Heart right ventricle (tissue), 16 donors: Measurements from ENCODE around the gene MYOD1. TPM values are rescaled to one million over a fixed set of nuclear protein-coding genes. Genes with fewer than 3 reads are reported as not detected.

Experiments
- ATAC-seq, 8 donors: fragments of 200-7000 bp; cut with Tn5 transposase; one replicate each; pipeline ENCODE4 v1.9.1; 2020; ENCODE audit warnings: mild to moderate bottlenecking in 8 of 8, moderate library complexity in 8 of 8, moderate number of reproducible peaks in 1 of 8
- DNase-seq, 2 donors: peaks; one replicate each; pipeline ENCODE4 v3.0.0-alpha.2; 2020
- H3K27ac ChIP-seq, 10 donors: fragments of 200-600 bp; sonication (generic) in 2 of 10; one replicate each; pipeline versions ENCODE4 v1.5.0 to v1.8.0; 2020 to 2022; ENCODE audit warnings: mild to moderate bottlenecking in 3 of 10
- H3K27me3 ChIP-seq, 7 donors: fragments of 200-600 bp; one replicate each; pipeline ENCODE4 v1.8.0; 2021 to 2022; ENCODE audit warnings: mild to moderate bottlenecking in 2 of 7
- H3K36me3 ChIP-seq, 9 donors: fragments of 200-600 bp; sonication (generic) in 1 of 9; one replicate each; pipeline versions ENCODE4 v1.5.0 to v1.8.0; 2020 to 2022; ENCODE audit warnings: mild to moderate bottlenecking in 2 of 9
- H3K4me1 ChIP-seq, 9 donors: fragments of 200-600 bp; sonication (generic) in 1 of 9; one replicate each; pipeline versions ENCODE4 v1.5.0 to v1.8.0; 2020 to 2022; ENCODE audit warnings: mild to moderate bottlenecking in 4 of 9
- H3K4me3 ChIP-seq, 10 donors: fragments of 200-600 bp; sonication (generic) in 2 of 10; one replicate each; pipeline versions ENCODE4 v1.5.0 to v1.8.0; 2020 to 2022; ENCODE audit warnings: mild to moderate bottlenecking in 7 of 10, moderate library complexity in 2 of 10
- H3K9me3 ChIP-seq, 11 donors: fragments of 200-600 bp in 10 of 11; sonication (generic) in 2 of 11; one replicate each; pipeline versions ENCODE4 v1.5.0 to v1.8.0; 2013 to 2022; ENCODE audit warnings: mild to moderate bottlenecking in 2 of 11, control low read depth in 1 of 11, moderate library complexity in 1 of 11
- CTCF ChIP-seq, 9 donors: fragments of 200-600 bp; sonication (generic) in 2 of 9; IDR thresholded peaks; one replicate each; pipeline versions ENCODE4 v1.5.0 to v1.8.0; 2021 to 2022; ENCODE audit warnings: antibody characterized with exemption in 9 of 9, mild to moderate bottlenecking in 5 of 9, moderate library complexity in 1 of 9
- WGBS, 2 donors: extraction: QIAGEN DNeasy Blood & Tissue Kit; methylation state at CpG; one replicate each; pipeline ENCODE4 v1.1.7; 2013; ENCODE audit warnings: inconsistent platforms in 1 of 2; 5-methylcytosine and 5-hydroxymethylcytosine counted together
- intact Hi-C, 10 donors: fragments of 100-400 bp; cut with DNase I; formaldehyde crosslinking; loops; one replicate each; pipeline versions ENCODE4 v1.11.1 to v1.14.2; 2022
- polyA plus RNA-seq, 2 donors: library from polyadenylated mRNA; stranded (reverse); fragments of 200-250 nt; gene quantifications; one replicate each; pipeline ENCODE4 v1.2.3, GENCODE V29; 2013
- total RNA-seq, 10 donors: library from RNA; stranded (reverse); fragmentation: NEBNext Ultra II Directional in 3 of 10; extraction: Animal tissue kit (Norgen Biotek cat#: 25700) in 3 of 10; gene quantifications; one replicate each; pipeline versions ENCODE4 v1.2.1 to v1.2.4, GENCODE V29; 2021 to 2023
- donor health status: Arrhythmogenic right ventricular cardiomyopathy.
- donor health status: ischemic (EF 13 %, LVEDD 7.1; RV severe dilation, severe dysfunction).
- donor health status: healthy with polysubstance abuse.
- donor health status: DM: no; HTN: yes; CAD: no.
- donor health status: DM: no; HTN: no; CAD: no.
- donor health status: ischemic (EF 25% LVEDD 6.9; RV normal size, moderate dysfunction).
- donor health status: ischemic (EF 25% LVEDD 5.7; RV mildly dilated, moderate dysfunction).
- donor health status: healthy.
- donor health status: DM: yes; HTN: yes; CAD: no.
- donor health status: Ischemic cardiomyopathy.
- donor health status: ischemic (EF 35%, LVEDD 5.7; RV mildly dilated, moderate dysfunction).
- donor health status: nonischemic (EF 11% LVEDD 7.7; RV severe dilation, severe dysfunction).
- donor health status: DM: yes; HTN: yes; CAD: no.
- donor health status: PGD.
- donor health status: ischemic (EF 29% LVEDD 5.4; RV normal size, mild dysfunction).
- donor health status: nonischemic (EF 23%, LVEDD 6.1; RV moderate dilation, normal function).

Gene MYOD1
- total and polyA plus RNA-seq, 12 donors, result 0.20 TPM; not detected in 11

GRCh38 chr11:17741487-17741886 lies 22.1 kb downstream of the MYOD1 start:
- Histone ChIP-seq H3K36me3 (no peaks in the 10 kb centered on the region), H3K4me1 (no peaks in the 10 kb centered on the region), H3K27me3 (peaks cover 13 to 51% (median 38%) of the 10 kb centered on the region in 7 donors), H3K27ac (no peak overlapping the region), H3K4me3 (no peak overlapping the region), H3K9me3 (no peaks in the 10 kb centered on the region)
- intact Hi-C loops, result no loop called here
- no peak for ATAC-seq
- no peak for DNase-seq
- WGBS, 2 donors, result 92 to 93% methylated on average over 10 of the region's 10 CpGs
- no peak for TF ChIP-seq CTCF (IDR thresholded peaks at IDR 0.05)

GRCh38 chr11:17742019-17742418 lies 22.6 kb downstream of the MYOD1 start:
- TF ChIP-seq CTCF (IDR thresholded peaks at IDR 0.05), result no peak
- no peaks in the 10 kb centered on the region for H3K4me1 ChIP-seq
- H3K36me3 ChIP-seq, result no peaks in the 10 kb centered on the region
- 76 to 83% methylated on average over 5 of the region's 5 CpGs for WGBS, 2 donors
- DNase-seq (no peak), ATAC-seq (no peak)
- peaks cover 8 to 45% (median 33%) of the 10 kb centered on the region in 7 donors for H3K27me3 ChIP-seq
- intact Hi-C loops, result no loop called here
- no peak overlapping the region for H3K27ac ChIP-seq
- H3K4me3 ChIP-seq, result no peak overlapping the region
- H3K9me3 ChIP-seq, result no peaks in the 10 kb centered on the region

DNA sequence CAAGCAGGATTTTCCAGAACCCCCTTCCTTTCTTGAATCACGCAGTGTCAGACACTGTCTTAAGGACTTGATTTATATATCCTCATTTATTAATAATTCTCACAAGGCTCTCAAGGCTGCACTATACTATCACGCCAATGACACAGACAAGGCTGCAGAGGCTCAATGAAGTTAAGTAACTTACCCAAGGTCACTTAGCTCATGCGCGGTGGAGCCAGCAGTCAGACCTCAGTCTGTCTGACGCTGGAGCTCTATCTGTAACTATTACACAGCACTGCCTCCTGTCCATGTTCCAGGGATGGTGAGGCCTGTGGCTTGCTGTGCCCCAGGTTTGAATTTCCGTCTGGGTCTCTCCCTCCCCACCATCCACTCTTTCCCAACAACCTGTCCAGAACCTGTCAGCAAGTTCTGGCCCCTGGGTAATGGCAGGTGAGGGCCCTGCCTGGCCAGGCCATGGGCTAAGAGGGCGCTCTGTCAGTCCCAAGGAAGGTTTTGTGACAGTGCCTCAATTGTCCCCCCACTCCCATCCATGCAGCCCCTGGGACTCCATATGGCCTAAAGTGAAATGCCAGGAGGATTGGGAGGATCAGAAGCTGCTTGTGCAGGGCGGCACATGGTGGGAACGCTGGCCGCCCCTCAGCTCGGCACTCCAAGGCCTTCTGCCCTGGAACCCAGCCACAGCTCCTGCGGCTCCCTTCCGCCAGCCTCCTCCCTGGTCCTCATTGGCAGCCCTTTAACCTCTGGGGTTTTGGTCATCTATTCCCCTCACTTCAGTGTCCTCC lies 23.8 kb downstream of the MYOD1 start:
- no peak for TF ChIP-seq CTCF (IDR thresholded peaks at IDR 0.05)
- 85 to 91% methylated on average over 13 of the region's 13 CpGs for WGBS, 2 donors
- H3K36me3 ChIP-seq, result no peaks in the 10 kb centered on the region
- peaks cover 0 to 36% (median 25%) of the 10 kb centered on the region in 7 donors for H3K27me3 ChIP-seq
- H3K4me1 ChIP-seq, result no peaks in the 10 kb centered on the region
- no peak for DNase-seq
- no peak overlapping the region for H3K27ac ChIP-seq
- intact Hi-C loops, result no loop called here
- no peaks in the 10 kb centered on the region for H3K9me3 ChIP-seq
- H3K4me3 ChIP-seq, result no peak overlapping the region
- no peak for ATAC-seq

DNA sequence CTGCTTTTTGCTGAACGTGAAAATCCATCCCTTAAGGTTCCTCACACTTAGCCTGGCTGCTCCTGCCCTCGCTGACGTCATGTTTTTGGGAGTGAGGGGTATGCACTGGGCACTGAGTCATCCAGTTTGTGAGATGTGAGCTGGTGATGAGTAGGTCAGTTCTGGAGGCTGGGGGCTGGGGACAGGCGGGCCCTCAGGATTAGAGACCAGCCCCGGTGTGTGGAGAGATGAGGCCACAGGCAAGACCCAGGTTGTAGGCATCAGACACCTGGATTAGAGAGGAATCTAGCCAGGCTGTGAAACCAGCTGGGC lies 24.4 kb downstream of the MYOD1 start:
- Histone ChIP-seq H3K9me3 (no peaks in the 10 kb centered on the region), H3K27ac (no peak overlapping the region), H3K4me3 (no peak overlapping the region), H3K36me3 (no peaks in the 10 kb centered on the region), H3K4me1 (no peaks in the 10 kb centered on the region), H3K27me3 (peaks cover 0 to 30% (median 20%) of the 10 kb centered on the region in 7 donors)
- ATAC-seq (no peak), DNase-seq (no peak)
- WGBS, 2 donors, result 70 to 73% methylated on average over 5 of the region's 5 CpGs
- intact Hi-C loops, result no loop called here
- no peak for TF ChIP-seq CTCF (IDR thresholded peaks at IDR 0.05)
